Measurements from ENCODE around the gene NAALADL1.

- TF ChIP-seq CTCF (conservative IDR thresholded peaks at IDR 0.05; ENCODE audit: low read depth, low read length) (no peak), POLR2A (IDR thresholded peaks at IDR 0.05; ENCODE audit: low read depth, low read length) (no peak), RFX5 (IDR thresholded peaks at IDR 0.05; ENCODE audit: low read depth, low read length) (no peak), BHLHE40 (IDR thresholded peaks at IDR 0.05; ENCODE audit: low read depth, low read length) (no peak), CEBPB (IDR thresholded peaks at IDR 0.05; ENCODE audit: low read depth, low read length) (no peak), ELK1 (IDR thresholded peaks at IDR 0.05; ENCODE audit: borderline replicate concordance, low read depth, low read length) (no peak), RCOR1 (IDR thresholded peaks at IDR 0.05; ENCODE audit: insufficient replicate concordance, low read length) (no peak), MAFK (IDR thresholded peaks at IDR 0.05; ENCODE audit: low read depth, low read length) (no peak), CHD1 (IDR thresholded peaks at IDR 0.05; ENCODE audit: low read depth, low read length) (no peak)
These were observed 2.8 kb downstream of the NAALADL1 start for GRCh38 chr11:65055538-65055937.
